NCI-H146 treated with DMSO at 0.1 percent for 48 hours (cell line): ENCODE measurements around the gene EN1.
A peak's percentile ranks its signal among the peaks of the same experiment; 100 is the strongest.

Experiments used
- DNase-seq: peaks from one replicate; lab custom pipeline; 2025; ENCODE audit not compliant: unreplicated experiment; lab: John Stamatoyannopoulos, UW

EN1 gene

GRCh38 chr2:118856330-118856977 is 9.0 kb upstream of the EN1 start:
- DNase-seq, result no peak

- DNase-seq, result peak; percentile 5
Measured at GRCh38 chr2:118855451-118856279, 8.2 kb upstream of the EN1 start.

DNA sequence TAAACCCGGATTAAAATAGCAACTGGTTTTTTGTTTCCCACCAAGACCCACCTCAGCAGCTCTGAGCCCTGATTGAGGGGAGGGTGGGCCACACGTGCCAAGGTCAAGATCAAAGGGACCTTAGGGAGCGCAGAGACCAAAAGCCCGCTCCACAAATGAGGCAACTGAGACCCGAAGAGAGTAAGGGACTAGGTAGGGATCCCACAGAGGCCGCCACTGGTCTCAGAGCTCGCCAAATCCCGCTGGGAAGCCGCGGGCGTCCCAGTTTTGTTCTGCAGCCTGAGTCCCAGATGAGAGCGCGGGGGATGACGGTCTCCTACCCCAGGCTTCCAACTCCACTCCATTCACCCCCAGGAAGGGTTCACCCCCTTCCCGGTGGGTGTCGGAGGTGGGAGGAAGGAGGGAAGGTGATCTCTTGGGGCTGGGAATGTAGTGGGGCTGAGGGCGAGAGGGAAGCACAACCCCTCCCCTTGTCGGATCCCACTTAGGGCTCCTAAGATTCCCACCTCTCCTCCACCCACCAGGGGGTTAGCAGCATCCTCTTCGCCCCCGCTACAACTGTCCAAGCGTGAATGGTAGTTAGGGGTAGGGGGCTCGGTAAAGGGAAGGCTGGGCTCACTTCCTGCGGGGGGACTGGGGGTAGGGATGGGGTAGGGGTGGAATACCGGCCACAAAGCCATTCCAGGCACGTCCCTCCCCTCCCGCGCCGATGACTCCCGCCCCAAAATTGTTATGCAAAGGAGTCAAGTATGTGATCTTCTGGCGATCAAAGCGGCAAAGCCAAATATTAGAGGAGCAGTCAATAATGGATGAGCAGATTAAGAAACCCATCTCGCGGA is 7.3 kb upstream of the EN1 start:
- DNase-seq, result no peak

DNA sequence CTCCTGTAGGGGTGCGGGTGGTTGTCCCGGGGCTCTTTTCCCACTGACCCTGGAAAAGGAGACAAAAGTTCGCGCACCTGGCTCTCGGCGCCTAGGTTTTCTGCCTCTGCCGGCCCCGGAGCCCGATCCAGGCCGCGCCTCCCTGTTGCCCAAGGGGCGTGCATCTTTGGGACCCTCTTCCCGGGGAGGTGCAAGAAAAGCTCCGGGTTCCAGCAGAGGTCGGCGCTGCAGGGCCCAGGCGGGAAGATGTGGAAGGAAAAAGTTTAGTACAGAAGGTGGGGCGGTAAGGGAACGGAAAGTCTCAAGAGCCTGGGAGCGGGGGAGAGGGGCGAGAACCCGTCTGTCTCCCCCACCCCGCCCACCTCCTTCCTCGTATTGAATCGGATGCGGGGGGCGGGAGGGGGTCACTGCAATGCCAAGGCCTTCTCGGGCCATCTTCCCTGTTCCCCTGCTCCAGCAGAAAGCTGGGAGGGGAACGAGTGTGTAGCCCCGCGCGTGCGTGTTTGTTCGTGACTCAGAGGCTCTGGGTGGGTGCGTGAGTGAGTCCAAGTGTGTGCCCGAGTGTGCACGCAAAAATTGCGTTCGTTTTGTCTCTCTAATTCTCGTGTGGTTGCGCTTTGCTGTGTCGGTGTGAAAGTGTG is 6.3 kb upstream of the EN1 start:
- no peak for DNase-seq

- no peak for DNase-seq
Measured at GRCh38 chr2:118853129-118853640, 5.7 kb upstream of the EN1 start.

DNA sequence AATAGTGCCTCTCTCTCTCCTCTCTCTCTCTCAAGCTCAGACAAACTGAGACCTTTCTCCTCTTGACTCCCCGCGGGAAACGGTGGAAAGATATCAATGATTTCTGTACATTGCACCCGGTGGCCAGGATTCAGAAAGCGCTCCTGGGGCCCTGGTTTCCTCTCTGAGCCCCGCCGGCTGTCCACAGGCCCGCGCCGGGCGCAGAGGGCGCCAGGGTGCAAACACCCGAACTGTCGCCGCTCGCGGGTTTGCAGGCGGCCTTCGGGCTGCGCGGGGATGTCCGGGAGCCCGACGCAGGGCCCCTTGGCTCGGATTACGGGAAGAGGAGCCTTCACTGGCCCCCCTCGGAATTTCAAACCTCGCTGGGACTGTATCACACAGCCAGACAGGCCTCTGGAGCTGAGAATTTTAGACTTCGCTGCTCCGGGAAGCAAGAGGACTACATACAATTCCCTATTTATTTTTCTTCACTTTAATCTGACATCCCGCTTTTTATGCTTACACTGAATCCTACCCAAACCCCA is 5.2 kb upstream of the EN1 start:
- no peak for DNase-seq

DNA sequence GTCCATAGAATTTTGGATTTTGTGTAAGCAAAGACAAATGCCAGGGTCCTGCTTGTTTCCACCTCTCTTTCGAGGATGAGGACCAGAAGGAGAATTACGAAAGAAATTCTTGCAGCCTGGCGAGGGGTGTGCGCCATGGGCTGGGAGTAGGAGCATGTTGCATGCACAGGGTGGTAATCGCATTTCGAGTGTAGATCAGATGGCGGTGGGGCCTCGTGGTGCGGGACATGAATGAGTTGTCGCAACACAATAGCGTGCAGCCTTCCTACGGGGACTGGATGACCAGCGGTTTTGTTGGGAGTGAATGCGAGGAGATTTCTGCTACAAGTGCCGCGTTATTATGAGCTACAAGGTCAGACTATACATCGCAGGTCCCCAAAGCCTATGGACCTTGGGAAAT is 4.2 kb upstream of the EN1 start:
- DNase-seq, result no peak

DNA sequence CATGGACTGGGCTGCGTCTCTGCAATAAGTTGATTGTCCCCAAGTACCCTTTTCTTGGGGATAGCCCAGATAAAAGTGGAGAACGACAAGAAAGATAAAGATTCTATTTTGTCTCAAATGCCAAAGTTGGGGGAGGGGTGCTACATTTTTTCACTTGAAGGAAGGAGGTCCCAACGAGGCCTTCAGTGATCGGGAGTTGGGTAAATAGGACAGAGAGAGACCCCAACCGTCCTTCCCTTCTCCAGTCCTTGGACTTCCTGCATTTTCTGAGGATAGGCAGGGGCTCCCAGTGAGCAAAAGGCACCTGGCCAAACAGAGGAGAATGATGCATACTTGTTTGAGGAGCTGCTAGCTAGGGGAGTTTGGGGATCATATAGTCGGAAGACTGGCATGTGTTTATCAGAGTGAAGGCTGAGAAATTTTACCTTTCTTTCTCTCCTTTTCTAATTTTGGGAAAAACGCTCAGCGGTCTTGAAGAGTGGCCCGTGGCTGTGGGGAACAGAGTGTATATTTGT is 3.5 kb upstream of the EN1 start:
- no peak for DNase-seq

- no peak for DNase-seq
Measured at GRCh38 chr2:118850168-118850900, 2.9 kb upstream of the EN1 start.

DNA sequence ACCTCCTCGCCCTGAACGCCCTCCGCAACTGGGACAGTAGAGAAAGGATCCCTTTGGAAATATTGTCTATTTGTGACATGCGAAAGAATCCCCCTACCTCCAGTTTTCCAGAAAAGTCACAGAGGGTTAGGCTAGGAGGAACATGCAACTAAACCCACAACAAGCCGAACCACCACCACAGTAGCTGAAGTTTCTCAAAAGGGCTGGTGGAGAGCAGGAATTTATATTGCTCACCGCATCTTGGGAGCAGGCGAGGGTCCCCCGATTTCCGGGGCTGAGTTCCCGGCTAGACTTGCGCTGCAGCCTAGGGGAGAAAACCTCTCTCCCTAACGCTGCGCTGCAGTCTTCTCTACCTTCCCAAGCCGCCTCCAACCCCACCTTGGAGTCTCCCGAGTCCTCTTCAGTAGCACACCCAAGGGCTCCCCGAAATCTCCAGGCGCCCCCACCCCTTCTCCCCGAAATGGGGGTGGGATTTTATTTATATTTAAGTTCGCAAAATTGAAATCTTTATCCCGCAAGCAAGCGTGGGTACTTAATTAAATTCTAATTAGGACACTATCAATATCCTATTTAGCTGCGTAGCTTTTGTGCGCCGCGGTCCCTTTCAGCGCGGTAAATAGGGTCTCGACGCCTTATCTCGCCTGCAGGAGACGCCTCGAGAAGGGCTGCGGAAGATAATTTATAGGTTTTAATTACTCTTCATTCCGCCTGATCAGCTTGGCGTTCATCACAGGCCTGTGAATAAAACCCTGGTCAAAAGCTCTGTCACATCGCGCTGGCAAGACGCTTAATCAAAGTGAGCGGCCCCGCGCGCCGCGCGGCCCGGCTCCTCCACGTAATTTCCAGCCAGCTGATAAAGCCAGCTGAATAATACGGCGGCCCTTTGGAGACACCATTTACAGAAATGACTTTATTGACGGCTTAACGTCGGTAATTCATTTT is 2.0 kb upstream of the EN1 start:
- DNase-seq, result no peak

- DNase-seq, result no peak
Measured at GRCh38 chr2:118848381-118849225, 1.2 kb upstream of the EN1 start.

DNA sequence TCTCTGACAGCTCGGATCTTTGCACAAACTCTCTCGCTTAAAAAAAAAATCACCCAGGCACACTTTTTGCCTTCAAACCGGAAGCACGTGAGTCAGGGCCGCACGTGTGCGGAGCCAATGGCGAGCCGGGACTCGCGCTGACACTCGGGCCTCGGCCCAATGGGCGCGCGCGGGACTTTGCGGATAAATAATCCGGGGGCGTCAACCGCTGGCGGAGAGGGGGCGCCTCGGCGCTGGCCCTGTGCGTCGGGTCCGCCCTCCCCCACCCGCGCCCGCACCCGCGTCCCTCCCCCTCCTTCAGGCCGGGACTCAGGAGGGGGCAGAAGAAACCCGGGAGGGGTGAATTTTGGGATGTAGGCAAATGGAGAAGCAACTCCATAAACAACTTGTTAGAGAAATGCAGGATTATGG is 319 bp upstream of the EN1 start:
- no peak for DNase-seq

GRCh38 chr2:118846442-118846952 is 951 bp downstream of the EN1 start:
- DNase-seq, result no peak

DNA sequence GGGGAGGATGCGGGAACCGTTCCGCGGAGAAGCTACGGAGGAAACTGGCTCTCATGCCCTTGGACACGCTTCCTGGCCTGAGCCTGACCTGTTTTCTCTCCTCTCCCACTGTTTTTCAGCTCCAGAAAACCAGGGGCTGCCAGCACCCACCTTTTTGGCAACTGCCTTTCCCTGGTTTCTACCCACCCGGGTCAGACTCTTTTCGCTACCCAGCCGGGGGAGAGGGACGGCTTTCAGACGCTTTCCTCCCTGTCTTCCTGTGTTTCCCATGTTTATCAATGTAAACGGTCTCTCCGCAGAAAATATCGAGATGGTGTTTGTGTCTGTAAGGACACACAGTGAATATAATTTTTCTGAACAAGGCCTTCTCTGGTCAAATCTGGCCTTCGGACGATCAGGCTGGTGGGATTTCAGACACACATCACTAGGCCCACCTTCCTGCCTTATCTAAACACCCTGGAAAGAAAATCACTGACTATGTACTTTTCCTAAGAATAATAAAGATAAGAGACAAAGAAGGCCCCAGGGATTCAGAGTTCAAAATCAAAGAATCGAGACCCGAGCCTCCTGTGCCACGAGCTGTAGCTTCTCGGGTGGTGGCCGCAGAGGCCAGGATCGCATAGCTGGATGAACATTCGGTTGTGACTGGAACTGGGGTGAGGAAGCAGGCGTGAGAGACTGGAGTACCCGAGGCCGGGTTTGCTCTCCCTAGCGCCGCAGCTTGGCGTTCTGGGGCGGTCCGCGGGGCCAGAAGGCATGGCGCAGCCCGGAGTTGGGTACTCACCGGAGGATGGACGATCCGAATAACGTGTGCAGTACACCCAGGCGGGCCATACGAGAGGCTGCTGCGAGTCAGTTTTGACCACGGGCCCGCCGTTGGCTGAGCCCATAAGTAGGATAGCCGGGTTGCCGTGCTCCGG is 1.7 kb downstream of the EN1 start:
- no peak for DNase-seq

DNA sequence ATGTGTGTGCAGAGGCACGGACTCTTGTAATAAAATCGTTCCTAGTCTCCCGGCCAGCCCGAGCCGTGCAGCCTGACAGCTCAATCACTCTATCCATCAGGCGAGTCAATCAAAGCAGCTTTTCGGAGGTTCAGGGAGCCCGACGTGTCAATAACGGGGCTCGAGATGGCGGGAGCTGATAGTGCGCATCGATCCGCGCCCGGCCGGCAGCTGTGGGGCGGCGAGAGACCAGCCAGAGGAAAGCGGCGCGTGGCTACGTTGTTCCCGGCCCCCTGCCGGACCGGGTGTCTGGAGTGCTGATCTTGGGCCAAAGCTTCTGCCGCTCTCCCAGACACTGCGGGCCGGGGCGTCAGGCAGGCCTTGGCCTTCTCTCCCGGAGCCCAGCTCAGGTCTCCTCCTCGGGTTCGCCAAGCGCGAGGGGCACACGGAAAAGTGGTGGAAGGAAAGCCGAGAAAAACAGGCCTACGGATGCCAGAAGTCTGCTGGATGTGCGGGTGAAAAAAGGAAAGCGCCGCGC is 2.4 kb downstream of the EN1 start:
- DNase-seq, result no peak

DNA sequence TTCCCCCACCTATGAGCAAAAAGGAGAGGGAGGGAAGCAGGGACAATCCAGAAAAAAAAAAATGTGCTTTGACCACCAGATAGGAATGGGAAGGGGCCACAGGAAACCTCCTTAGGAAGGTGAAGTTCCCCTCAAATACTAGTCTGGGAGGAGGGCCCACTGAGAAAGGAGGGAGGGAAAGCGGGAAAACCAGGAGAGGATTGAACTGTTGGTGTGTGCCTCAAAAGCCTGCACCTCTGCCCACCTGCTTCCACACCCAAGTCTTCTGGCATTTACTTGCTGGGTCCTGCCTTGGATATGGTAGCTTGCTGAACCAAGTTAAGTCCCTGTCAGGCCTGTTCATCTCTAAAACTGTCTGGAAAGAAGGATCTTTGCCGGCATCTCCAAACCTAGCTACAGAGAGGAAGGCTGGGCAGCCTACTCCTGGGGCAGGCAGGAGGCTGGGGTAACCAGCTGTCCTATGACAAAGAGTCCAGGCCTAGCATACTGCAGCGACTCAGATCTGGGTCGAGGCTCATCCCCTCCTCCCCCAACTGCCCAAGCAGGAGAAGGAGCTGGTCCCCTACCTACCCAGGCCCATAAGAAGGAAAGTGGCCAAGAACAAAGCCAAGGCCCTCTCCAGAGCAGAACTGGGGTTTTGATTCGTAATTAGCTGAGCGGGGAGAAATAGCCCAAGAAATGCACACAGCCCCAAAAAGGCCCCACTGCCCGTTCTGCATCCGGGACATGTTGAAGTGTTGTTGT is 3.0 kb downstream of the EN1 start:
- no peak for DNase-seq
